OCI-LY1 (cell line): Measurements from ENCODE around the gene ZNF487.

ENCODE experiments used
- EZH2 ChIP-seq: fragments of 200-600 bp; sonication (generic), shearing (Covaris generic); IDR thresholded peaks from 2 replicates; pipeline ENCODE4 v1.8.0; 2017; ENCODE audit warnings: borderline replicate concordance, mixed run types, mild to moderate bottlenecking, antibody characterized with exemption, low read length, moderate library complexity, mixed read lengths
- TF ChIP-seq, protein P1 (sequence below): fragments of 200-600 bp; sonication (generic), shearing (Covaris generic); IDR thresholded peaks from 2 replicates; pipeline ENCODE4 v1.5.1; 2017; ENCODE audit warnings: mild to moderate bottlenecking, antibody characterized with exemption, low read length, moderate library complexity, mixed read lengths

GRCh38 chr10:43390759-43391158 is 46.2 kb upstream of the ZNF487 start:
- TF ChIP-seq, protein P1, sequence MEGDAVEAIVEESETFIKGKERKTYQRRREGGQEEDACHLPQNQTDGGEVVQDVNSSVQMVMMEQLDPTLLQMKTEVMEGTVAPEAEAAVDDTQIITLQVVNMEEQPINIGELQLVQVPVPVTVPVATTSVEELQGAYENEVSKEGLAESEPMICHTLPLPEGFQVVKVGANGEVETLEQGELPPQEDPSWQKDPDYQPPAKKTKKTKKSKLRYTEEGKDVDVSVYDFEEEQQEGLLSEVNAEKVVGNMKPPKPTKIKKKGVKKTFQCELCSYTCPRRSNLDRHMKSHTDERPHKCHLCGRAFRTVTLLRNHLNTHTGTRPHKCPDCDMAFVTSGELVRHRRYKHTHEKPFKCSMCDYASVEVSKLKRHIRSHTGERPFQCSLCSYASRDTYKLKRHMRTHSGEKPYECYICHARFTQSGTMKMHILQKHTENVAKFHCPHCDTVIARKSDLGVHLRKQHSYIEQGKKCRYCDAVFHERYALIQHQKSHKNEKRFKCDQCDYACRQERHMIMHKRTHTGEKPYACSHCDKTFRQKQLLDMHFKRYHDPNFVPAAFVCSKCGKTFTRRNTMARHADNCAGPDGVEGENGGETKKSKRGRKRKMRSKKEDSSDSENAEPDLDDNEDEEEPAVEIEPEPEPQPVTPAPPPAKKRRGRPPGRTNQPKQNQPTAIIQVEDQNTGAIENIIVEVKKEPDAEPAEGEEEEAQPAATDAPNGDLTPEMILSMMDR: peak; percentile 42
- TF ChIP-seq EZH2: no peak
